HG02943 (cell line): ENCODE data around the gene TPST1.

ENCODE experiments used
- ATAC-seq: cut with Tn5 transposase; IDR thresholded peaks from one replicate; pipeline ENCODE4 v1.9.1; 2021; ENCODE audit warnings: mild to moderate bottlenecking, low read depth, moderate library complexity; ENCODE audit not compliant: unreplicated experiment

The TPST1 gene

DNA sequence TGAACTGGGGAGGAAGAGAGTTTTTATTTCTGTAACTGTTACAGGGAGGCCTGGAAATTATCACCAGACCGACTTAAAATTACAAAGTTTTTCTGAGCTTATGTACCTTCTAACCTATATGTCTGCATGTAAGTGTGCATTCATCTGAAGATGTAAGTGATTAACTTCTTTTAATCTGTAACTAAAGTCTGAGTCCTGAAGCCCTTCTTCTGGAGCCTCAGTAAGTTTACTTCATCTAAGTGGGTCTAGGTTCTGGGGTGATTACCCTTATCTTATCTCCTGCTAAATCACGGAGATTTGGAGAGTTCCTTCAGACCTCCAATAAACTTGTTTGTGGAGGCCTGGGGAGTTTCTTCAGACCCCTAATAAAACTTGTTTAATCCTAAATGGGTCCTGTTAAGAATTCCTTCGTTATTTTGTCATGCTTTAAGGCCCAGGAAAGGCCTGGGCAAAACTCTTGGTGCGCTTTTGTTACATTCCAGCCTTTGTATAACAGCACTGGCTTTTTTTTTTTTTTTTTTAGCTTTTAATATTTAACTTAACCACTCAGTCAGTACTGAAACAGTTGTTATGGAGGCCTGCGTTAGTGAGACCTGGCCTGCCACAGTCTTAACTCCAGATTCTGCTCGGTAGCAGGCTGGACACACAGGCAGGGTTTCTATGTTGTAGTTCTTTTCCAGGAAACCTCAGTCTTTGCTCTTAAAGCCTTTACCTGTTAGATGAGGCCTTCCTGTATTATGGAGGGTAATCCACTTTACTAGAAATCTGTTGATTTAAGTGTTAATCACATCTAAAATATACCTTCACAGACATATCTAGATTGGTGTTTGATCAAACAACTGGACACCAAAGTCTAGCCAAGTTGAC is 33.0 kb downstream of the TPST1 start:
- ATAC-seq, result peak; percentile 70

DNA sequence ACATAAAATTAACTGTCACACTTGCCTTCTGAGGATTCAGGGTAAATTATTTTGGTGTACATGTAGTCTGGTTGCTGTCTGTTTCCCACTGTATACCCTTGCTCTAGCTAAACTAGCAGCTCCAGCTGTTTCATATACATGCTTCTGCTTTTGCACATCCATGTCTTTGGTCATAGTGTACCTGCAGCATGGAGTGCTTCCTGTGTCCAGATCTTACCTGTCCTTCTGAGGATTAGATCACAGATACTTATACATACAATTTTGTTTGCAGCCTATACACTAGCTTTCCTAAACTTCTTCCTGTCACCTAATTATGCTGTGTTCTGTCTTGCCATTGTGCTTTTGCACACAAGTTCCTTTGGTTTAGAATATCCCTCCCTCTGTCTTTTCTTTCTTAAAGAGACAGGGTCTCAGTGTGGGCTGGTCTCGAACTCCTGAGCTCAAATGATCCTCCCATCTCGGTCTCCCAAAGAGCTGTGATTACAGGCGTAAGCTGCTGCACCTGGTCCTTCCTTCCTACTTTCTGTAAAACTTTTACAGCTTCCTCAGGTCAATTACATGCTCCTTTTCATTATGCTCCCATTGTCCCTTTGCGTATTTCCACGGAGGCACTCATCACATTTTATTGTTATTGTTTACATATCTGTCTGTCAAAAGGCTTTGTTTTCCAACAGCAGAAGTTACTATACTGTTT is 33.8 kb downstream of the TPST1 start:
- ATAC-seq, result peak; percentile 37

DNA sequence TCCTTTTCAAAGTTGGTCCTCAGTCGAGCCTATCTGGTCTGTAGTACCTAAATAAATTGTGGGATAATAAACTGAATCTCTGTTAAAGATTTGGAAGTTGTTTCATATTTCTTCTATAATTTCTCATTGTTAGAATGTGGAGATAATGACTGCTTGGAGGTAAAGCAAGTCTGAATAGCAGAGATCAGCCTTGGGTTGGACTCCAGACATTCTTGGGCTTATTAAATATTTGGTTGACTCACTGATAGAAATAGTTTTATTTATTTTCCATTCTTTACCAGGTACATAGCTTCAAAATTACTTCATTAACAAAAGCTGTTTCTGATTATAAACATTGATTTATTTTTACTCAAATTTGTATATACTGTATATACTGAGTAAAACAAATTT is 34.3 kb downstream of the TPST1 start:
- ATAC-seq, result no peak

DNA sequence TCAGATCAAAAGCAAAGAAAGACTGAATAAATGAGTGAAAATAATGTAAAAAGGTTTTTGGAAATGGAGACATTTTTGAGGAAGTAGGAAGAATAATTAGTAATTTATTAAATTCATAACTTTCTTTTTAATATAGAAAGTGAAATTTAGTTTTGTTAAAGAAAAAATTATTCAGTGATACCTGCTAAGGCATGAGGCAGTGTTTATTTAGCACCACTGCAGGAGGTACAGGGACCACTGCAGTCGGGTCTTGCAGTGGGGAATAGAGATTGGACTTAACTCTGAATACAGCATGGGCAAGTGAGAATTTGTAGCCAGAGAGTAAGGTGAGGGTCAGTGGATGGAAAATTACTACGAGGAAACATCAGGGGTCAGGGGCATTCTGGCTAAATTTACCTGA is 39.9 kb downstream of the TPST1 start:
- no peak for ATAC-seq

DNA sequence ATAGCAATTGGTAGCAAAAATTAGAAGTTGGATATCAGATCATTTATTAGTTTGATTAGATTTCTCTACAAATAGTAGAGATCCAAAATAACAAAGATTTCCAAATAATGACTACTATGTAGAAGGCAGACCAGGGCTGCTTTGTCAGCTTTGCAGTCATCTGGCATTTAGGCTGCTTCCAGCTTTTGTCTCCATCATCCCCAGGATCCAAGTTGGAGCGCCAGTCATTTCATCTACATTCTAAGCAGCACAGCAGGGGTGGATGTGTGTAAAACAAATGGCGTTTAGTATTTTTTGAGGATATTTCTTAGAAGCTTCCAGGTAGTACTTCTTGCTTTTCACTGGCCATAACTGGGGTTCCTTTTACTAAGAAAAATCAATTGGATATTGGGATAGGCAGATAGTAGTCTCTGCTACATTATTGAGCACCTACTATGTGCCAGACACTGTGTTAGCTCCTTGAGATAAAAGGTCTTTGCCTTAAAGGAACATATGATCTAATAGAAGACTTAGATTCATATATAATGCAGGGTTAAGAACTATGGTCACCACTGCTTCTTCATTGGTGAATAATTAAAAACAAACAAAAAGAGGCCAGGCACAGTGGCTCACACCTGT is 41.5 kb downstream of the TPST1 start:
- no peak for ATAC-seq

DNA sequence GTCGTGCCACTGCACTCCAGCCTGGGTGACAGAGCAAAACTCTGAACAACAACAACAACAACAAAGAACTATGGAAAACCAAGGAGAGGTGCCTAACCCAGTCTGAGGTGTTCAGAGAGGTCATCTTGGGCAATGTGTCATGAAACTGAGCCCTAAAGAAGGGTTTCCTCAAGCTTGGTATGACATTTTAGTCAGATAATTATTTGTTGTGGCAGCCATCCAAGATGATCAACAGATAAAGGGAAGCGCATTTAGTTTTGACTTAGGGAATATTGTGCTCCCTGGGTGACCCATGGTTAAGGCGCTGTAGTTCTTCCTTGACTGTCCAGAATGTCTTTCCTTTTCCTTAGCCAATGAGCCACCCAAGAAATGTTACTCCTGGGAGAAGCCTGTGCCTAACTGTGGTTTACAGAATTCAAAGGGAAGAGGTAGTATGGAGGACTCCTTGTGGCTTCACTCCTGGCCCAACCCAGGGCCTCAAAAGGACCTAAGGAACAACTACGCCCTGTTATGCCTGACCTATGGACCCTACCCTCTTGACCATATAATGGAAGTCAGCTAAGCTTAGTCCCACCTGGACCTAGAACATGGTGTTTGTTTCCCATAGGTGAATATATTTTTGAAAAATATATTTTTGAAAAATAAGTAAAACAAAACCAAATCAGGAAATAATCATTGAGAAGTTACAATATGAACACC is 42.4 kb downstream of the TPST1 start:
- ATAC-seq, result no peak

DNA sequence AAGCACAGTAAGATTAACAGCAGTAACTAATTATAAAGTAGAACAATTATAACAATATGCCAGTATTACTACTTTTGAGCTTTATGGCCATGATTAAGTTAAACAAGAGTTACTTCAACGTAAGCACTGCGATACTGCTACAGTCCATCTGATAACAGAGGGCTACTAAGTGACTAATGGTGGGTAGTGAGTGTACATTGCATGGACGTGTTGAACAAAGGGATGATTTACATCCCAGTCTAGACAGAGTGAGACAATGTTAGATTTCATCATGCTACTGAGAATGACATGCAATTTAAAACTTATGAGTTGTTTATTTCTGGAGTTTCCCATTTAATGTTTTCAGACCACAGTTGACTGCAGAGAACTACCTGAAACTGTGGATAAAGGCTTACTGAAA is 45.6 kb downstream of the TPST1 start:
- no peak for ATAC-seq

DNA sequence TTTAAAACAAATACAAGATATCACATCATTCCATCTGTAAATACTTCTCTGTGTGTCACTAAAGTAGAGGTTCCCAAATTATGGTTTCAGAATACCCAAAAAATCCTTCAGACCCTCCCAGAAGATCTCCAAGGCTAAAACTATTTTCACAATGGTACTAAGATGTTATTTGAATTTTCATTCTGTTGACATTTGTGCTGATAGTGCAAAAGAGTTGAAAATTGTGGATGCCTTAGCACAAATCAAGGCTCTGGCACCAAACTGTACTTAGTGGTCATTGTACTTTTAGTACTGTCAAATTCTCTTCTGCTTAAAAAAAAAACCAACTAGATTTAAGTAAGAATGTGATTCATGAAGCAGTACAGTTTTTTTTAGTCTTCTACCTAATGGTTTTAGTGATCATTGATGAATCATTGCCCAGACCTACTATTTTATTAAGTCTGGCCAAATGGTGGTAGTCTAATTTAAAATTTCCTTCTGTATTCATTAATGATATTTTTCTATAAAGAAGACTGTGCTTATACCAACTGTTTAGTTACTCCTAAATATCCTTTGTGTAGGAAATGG is 50.5 kb downstream of the TPST1 start:
- ATAC-seq, result no peak

DNA sequence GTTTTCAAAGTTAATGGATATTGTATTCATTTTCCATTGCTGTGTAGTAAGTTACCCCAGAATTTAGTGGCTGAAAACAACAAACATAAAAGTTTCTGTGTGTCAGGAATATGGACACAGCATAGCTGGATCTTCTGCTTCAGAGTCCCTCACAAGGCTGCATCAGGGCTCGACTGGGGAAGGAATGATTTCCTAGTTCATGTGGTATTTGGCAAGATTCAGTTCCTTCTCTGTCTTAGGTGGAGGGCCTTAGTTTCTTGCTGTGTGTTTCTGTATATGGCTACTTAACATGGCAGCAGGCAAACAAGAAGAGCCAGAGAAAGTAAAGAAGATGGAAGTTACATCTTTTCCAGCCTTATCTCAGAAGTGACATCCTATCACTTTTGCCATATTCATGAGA is 51.1 kb downstream of the TPST1 start:
- no peak for ATAC-seq

DNA sequence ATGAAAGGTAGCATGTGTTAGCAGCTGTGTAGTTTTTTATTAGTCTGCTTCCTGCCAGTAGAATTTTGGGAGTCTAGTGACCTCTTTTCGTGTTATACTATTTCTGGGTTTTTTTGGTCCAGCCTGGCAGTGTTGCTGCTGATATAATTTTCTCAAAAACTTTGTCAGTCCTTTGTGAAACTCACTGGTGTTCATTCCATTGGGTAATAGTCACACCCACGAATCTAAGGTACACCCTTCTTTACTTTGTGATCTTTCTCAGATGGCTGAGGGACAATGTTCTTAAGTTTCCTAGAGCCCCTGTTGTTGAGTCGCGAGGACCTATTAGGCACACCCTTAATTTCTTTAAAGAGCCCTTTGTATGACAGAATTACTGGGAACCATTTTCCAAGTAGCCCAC is 52.3 kb downstream of the TPST1 start:
- ATAC-seq, result no peak

DNA sequence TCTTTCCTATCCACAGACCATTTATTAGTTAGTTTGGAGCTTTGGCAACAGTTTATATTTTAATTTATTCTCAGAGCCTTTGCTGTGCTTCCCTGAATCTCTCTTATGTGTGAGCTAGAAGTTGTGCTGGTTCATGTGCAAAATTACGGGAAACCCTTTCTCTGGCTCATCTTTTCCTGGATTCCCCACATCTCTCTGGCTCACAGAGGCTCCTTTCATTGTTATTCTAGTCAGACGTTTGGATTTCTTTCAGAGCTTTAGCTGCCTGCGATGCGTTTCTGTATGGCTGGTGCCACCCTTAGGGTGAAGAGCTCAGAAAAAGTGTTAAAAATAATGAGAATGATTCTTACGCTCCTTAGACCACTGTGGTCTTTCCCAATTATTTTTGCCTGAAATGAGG is 53.3 kb downstream of the TPST1 start:
- no peak for ATAC-seq

DNA sequence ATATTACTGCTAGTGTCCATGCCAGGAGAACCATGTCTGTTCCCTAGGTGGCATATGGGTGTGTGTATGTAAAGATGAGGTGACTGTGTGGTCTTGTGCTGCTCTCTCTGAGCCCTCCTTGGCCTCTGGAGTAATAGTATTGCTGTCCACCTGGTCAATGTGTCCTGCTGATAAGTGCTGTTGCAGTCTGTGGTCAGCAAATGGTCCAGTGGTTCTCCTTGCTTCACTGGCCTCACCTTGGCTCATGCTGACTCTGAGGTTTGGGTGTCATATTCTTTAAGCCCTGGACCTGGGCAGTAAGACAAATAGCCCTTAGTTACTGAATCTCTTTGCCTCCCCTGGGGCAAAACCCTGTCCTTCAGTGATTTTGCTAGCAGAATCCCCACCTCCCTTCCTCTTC is 56.8 kb downstream of the TPST1 start:
- no peak for ATAC-seq

DNA sequence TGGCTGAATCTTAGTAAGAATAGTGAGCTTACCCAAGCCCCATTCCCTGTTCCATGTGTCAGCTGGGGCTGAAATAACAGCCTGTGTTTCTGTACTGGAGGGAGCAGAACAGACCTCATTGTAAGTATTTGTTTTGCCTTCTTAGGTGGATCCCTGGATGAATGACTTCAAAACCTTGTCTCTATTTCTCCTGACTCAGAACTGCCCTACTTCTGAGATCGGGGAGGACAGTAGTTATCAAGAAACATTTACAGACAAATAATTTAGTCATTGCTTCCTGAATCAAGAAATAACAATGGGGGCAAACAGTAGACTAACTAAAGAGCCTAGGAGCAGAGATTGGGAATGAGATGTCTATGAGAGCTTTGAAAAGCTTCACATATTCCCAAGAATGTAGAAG is 58.8 kb downstream of the TPST1 start:
- ATAC-seq, result no peak

DNA sequence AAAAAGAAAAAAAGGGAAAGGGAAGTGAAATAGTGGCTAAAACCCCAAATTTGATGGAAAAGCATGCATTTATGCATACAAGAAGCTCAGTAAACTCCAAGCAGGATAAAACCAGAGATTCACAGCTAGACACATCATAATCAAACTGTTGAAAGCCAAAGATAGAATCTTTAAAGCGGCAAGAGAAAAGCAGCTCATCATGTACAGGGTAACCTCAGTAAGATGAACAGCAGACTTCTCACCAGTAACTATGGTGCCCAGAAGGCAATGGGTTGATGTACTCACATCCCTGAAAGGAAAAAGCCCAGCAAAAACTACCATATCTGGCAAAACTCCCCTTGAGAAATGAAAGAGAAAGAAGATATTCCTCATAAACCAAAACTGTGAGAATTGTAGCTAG is 60.4 kb downstream of the TPST1 start:
- ATAC-seq, result no peak

DNA sequence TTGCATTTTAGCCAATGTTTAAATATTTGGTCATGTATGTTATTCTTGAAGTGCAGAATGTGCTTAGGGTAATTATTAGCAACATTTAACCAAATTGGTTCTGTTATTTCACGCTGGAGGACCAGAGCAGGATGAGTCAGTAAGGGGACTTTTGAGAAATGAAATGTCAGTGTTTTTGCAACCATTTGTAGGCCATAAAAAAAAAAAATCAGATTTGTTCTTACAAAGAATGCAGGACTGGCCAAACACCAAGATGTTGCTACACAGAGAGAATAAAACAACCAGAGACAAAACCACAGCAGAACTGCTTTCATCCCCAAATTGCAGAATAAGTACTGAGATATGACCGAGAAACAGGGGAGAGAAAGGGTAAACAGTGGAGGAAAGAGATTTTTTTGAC is 62.1 kb downstream of the TPST1 start:
- no peak for ATAC-seq

DNA sequence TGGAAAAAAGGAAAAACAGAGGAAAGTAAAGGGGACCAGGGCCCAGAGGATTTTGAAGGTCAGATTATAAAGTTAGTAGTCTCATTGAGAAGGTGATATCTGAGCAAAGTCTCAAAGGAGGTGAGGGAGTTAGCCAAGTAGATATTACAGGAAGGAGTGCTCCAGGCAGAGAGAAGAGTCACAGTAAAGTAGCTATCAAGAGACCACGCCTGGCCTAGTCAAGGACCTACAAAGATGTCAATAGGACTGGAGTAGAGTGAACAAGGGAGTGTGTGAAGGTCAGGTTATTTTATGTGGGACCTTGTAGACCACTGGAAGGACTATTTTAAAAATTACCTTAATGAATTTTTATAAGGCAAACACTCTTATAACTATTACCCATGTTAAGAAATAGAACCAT is 64.8 kb downstream of the TPST1 start:
- no peak for ATAC-seq

DNA sequence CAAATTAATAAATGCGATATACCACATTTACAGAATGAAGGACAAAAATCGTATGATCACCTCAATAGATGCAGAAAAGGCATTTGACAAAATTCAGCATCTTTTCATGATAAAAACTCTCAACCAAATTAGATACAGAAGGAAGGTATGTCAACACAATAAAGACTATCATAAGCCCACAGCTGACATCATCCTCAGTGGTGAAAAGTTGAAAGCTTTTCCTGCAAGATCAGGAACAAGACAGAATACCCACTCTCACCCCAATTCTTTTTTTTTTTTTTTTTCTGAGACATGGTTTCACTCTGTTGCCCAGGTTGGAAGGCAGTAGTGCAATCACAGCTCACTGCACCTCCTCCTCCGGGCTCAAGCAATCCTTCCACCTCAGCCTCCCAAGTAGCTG is 67.2 kb downstream of the TPST1 start:
- ATAC-seq, result no peak

DNA sequence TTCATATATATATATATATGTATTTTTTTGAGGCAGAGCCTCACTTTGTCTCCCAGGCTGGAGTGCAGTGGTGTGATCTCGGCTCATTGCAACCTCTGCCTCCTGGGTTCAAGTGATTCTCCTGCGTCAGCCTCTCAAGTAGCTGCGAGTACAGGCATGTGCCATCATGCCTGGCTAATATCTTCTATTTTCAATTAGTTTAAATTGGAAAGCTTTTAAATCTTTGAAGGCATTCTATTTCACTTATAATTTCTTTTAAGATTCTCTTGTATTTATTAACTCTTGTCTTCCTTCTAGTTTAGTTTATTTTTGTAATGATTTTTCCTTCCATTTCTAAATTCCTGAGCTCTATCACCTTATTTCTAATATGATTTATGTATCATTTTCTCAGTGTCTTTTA is 71.2 kb downstream of the TPST1 start:
- ATAC-seq, result no peak

DNA sequence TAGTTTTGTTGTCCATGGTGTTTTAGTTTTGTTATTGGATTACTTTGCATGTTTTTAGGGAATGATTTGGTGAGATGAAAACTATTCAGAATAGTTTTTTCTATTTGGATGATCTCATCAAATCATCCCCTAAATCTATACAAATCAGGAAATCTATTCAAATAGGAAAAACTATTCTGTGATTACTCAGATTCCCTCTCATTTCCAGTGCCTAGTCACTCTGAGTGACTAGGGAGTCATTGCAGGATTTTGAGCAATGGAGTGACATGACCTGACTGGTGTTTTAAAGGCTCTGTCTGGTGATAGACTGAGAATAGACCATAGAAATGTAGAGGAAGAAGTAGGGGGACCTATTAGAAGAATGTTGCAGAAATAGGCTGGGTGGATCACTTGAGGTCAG is 72.4 kb downstream of the TPST1 start:
- no peak for ATAC-seq

DNA sequence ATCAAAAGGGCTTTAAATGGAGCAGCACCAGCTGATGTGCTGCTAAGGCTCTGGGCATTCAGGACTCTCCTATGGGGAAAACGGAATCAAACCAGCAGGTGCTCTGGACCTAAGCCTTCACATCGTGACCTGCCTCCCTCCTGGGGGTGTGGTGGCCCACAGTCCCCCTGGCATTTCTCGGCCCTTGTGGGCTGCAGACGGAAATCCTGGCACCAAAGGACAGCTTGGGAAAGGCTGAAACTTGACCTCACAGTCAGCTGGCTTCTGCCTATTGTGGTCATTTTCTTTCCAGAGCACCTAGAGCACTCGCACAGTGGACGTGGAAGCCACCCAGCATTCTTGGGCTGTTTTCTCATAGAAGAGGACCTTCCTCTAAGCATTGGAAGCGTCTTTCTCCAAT is 74.8 kb downstream of the TPST1 start:
- ATAC-seq, result no peak
